Activated CD4-positive, CD25-positive, alpha-beta regulatory T cell treated with anti-CD3 and anti-CD28 coated beads, Interleukin-2, amount 50 U/mL, for 16 hours (primary cell): ENCODE results near the gene PPP2R5D.

Experiments used
- DNase-seq: peaks from one replicate; pipeline ENCODE4 v3.0.0-alpha.2; 2020; ENCODE audit warnings: low read depth, low spot score

Gene PPP2R5D

GRCh38 chr6:43055966-43056365 is 71.6 kb downstream of the PPP2R5D start:
- no peak for DNase-seq

DNA sequence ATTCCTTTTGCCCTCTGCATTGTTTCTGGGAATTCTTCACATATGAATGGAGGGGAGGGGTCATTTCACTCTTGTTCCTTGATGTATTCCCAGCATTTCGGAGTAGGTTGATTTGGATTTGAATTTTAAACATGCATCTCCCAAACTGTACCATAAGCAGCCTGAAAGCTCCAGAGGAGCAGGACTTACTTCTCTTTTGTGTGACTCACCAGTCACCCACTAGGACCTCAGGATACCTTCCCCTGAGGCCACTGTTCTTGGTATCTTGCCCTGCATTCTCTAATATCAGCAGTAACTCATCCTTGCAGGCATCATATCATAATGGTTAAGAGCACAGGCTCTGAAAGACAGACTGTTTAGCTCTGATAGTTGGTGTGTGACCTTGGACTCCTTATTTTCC is 74.2 kb downstream of the PPP2R5D start:
- DNase-seq = no peak

- DNase-seq = peak; percentile 96
Measured at GRCh38 chr6:43059168-43060033, 75.0 kb downstream of the PPP2R5D start, which contains the start of the genes KLC4 and MRPL2. KLC4 (plus strand) TSS chr6:43059631; CDS start chr6:43061336, 1,705 bp downstream. MRPL2 (minus strand) TSS chr6:43059434; CDS start chr6:43059381, 53 bp downstream.

GRCh38 chr6:43060034-43060754 is 75.8 kb downstream of the PPP2R5D start:
- DNase-seq = no peak

DNA sequence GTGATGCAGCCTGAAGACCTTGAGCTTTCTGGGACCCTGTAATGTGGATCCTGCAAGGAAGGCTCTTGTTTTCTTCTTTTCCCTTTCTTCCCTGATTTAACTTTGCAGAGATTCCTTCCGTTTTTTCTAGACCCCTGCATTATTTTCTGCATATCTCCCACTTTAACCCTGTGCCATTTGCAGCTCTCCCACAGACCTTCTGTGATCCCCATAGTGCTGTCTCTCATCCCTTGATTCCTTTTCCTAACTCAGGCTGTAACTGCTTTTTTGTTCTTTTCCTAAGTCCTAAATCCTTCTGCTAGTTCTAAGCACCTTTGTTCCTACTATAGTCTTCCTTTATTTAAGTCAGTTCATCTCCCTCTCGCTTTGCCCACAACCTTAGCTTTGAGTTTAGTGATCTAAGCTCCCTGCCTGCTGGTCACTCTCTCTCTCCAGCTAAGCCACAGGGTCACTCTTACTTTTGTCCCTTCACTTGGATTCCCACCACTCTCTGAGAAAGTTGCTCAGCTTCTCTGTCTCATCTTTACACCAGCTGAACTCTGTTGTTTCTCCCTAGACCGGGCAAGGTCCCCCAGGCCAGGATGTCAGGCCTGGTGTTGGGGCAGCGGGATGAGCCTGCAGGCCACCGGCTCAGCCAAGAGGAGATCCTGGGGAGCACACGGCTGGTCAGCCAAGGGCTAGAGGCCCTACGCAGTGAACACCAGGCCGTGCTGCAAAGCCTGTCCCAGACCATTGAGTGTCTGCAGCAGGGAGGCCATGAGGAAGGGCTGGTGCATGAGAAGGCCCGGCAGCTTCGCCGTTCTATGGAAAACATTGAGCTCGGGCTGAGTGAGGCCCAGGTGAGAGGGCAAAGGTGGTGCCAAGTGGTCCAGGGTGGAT is 76.6 kb downstream of the PPP2R5D start:
- DNase-seq = no peak

GRCh38 chr6:43061861-43062260 is 77.5 kb downstream of the PPP2R5D start:
- DNase-seq = no peak
